IMR-90 (cell line): ENCODE measurements around the gene RIPPLY3. TPM values are rescaled to one million over a fixed set of nuclear protein-coding genes. Genes with fewer than 3 reads are reported as not detected.

Source experiments
- POLR2A ChIP-seq: IDR thresholded peaks from 2 replicates; pipeline ENCODE4 v1.6.1; 2012; ENCODE audit warnings: mild to moderate bottlenecking, low read depth, low read length
- RAD21 ChIP-seq: IDR thresholded peaks from 2 replicates; pipeline ENCODE4 v1.6.1; 2012; ENCODE audit warnings: low read length, improper control_type of control experiment
- RFX5 ChIP-seq: IDR thresholded peaks from 2 replicates; pipeline ENCODE4 v1.8.0; 2012; ENCODE audit warnings: low read depth, mild to moderate bottlenecking, low read length, moderate library complexity
- USF2 ChIP-seq: fragments of 150-350 bp; IDR thresholded peaks from 2 replicates; pipeline ENCODE4 v1.6.1; 2017; ENCODE audit warnings: mild to moderate bottlenecking, antibody characterized with exemption, low read length, low read depth
- polyA plus RNA-seq, 3 experiments: library from polyadenylated mRNA; depleted of rRNA; stranded (reverse); fragments of >200 nt; gene quantifications; 2 replicates each; pipeline ENCODE4 v1.2.3, GENCODE V29; 2012; ENCODE audit warnings: low replicate concordance in 1 of 3
- total RNA-seq: library from RNA; depleted of rRNA; stranded (reverse); fragments of >200 nt; gene quantifications from 2 replicates; pipeline ENCODE4 v1.2.3, GENCODE V29; 2012

Gene RIPPLY3
- total and polyA plus RNA-seq, 2 of the 4 experiments (the other 2 are of a cell fraction), result 0.10 TPM; not detected in 1

- TF ChIP-seq RFX5 (no peak), RAD21 (no peak), USF2 (no peak), POLR2A (no peak)
These were observed at the start of gene RIPPLY3 (continued) for GRCh38 chr21:37006486-37007291.
